ENCODE results near the gene RINL. TPM values are rescaled to one million over a fixed set of nuclear protein-coding genes. Genes with fewer than 3 reads are reported as not detected.

RINL gene
- total RNA-seq: 14.1 TPM

GRCh38 chr19:38877781-38878574 lies at the start of gene RINL:
Gene RINL, minus strand, starts transcription at chr19:38878275. Its CDS starts 1,533 bp downstream, at chr19:38876742.
- peak; percentile 65 for DNase-seq (ENCODE audit: low spot score)

- no peak for DNase-seq (ENCODE audit: low spot score)
These were observed 46.3 kb upstream of the RINL start for GRCh38 chr19:38924388-38924787.

GRCh38 chr19:38922482-38922881 lies 44.4 kb upstream of the RINL start:
- no peak for DNase-seq (ENCODE audit: low spot score)

GRCh38 chr19:38921420-38922274 lies 43.6 kb upstream of the RINL start:
- no peak for DNase-seq (ENCODE audit: low spot score)

- no peak for DNase-seq (ENCODE audit: low spot score)
These were observed 42.7 kb upstream of the RINL start for GRCh38 chr19:38920602-38921419.

GRCh38 chr19:38919837-38920601 lies 41.9 kb upstream of the RINL start:
- DNase-seq (ENCODE audit: low spot score): no peak

GRCh38 chr19:38918526-38918925 lies 40.5 kb upstream of the RINL start:
- DNase-seq (ENCODE audit: low spot score): no peak

- DNase-seq (ENCODE audit: low spot score): no peak
These were observed 39.9 kb upstream of the RINL start for GRCh38 chr19:38917921-38918491.

GRCh38 chr19:38917516-38917915 lies 39.4 kb upstream of the RINL start:
- DNase-seq (ENCODE audit: low spot score): no peak

GRCh38 chr19:38915329-38916321 lies 37.5 kb upstream of the RINL start:
- no peak for DNase-seq (ENCODE audit: low spot score)

- no peak for DNase-seq (ENCODE audit: low spot score)
These were observed 35.9 kb upstream of the RINL start for GRCh38 chr19:38913958-38914357.

- DNase-seq (ENCODE audit: low spot score): no peak
These were observed 34.8 kb upstream of the RINL start for GRCh38 chr19:38912600-38913514.

- DNase-seq (ENCODE audit: low spot score): no peak
These were observed 33.4 kb upstream of the RINL start for GRCh38 chr19:38911388-38912001.

- DNase-seq (ENCODE audit: low spot score): no peak
These were observed 32.4 kb upstream of the RINL start for GRCh38 chr19:38910488-38910887.

GRCh38 chr19:38908911-38909310 lies 30.8 kb upstream of the RINL start:
- DNase-seq (ENCODE audit: low spot score): no peak

GRCh38 chr19:38907670-38908069 lies 29.6 kb upstream of the RINL start:
- no peak for DNase-seq (ENCODE audit: low spot score)

- no peak for DNase-seq (ENCODE audit: low spot score)
These were observed 29.2 kb upstream of the RINL start for GRCh38 chr19:38907227-38907626.

- DNase-seq (ENCODE audit: low spot score): no peak
These were observed 27.5 kb upstream of the RINL start for GRCh38 chr19:38905620-38906019.

Data from ureter (tissue), 1 donor.